PC-9 (cell line): ENCODE data around the gene MKRN2OS. TPM values are rescaled to one million over a fixed set of nuclear protein-coding genes. Genes with fewer than 3 reads are reported as not detected.

Source experiments
- BruUV-seq: library from RNA; stranded (reverse); fragments of 400-500 nt; replicated peaks from 2 replicates; lab custom pipeline; 2021; lab: Mats Ljungman, UMichigan
- CTCF ChIA-PET: fragments of 300-600 bp; sonication (Branson Sonifier 250); formaldehyde crosslinking; loops from one replicate; lab custom pipeline; 2022; ENCODE audit warnings: antibody characterized with exemption; lab: Charles Lee
- POLR2A ChIA-PET: fragments of 300-600 bp; sonication (Branson Sonifier 250); formaldehyde crosslinking; loops from one replicate; lab custom pipeline; 2022; ENCODE audit warnings: antibody characterized with exemption; ENCODE audit not compliant: unreplicated experiment; lab: Charles Lee
- DNase-seq, 2 experiments: peaks; one replicate each; pipeline versions ENCODE4 v3.0.0 to v3.0.0-alpha.2; 2015 to 2022; ENCODE audit warnings: mixed read lengths in 1 of 2
- H2AFZ ChIP-seq: fragments of 200-600 bp; sonication (generic); 2 replicates; pipeline ENCODE4 v1.8.1; 2017; ENCODE audit warnings: antibody characterized with exemption
- H3F3A ChIP-seq: fragments of 200-600 bp; sonication (generic); 2 replicates; pipeline ENCODE4 v1.8.1; 2017; ENCODE audit warnings: antibody characterized with exemption, mild to moderate bottlenecking, low read depth; ENCODE audit not compliant: insufficient read depth
- H3K27ac ChIP-seq: fragments of 200-600 bp; sonication (generic); 2 replicates; pipeline ENCODE4 v1.6.1; 2016; ENCODE audit warnings: mixed run types
- H3K27me3 ChIP-seq: fragments of 200-600 bp; sonication (generic); 2 replicates; pipeline ENCODE4 v1.6.1; 2016; ENCODE audit warnings: low read depth, mixed run types; ENCODE audit not compliant: insufficient read depth
- H3K36me3 ChIP-seq: fragments of 200-600 bp; sonication (generic); 2 replicates; pipeline ENCODE4 v1.6.1; 2016; ENCODE audit warnings: low read depth, mixed run types
- H3K4me1 ChIP-seq: fragments of 200-600 bp; sonication (generic); replicated peaks from 2 replicates; pipeline ENCODE4 v1.6.1; 2016; ENCODE audit warnings: mixed run types; ENCODE audit not compliant: insufficient read depth
- H3K4me2 ChIP-seq: fragments of 200-600 bp; sonication (generic); 2 replicates; pipeline ENCODE4 v1.6.1; 2017; ENCODE audit warnings: mixed run types
- H3K4me3 ChIP-seq: fragments of 200-600 bp; sonication (generic); 2 replicates; pipeline ENCODE4 v1.6.1; 2016; ENCODE audit warnings: mixed run types
- H3K79me2 ChIP-seq: fragments of 200-600 bp; sonication (generic); 2 replicates; pipeline ENCODE4 v1.6.1; 2017; ENCODE audit warnings: low read depth, mixed run types
- H3K9me2 ChIP-seq: fragments of 200-600 bp; sonication (generic); 2 replicates; pipeline ENCODE4 v1.8.1; 2017; ENCODE audit warnings: mild to moderate bottlenecking; ENCODE audit not compliant: insufficient read depth
- H3K9me3 ChIP-seq: fragments of 200-600 bp; sonication (generic); 2 replicates; pipeline ENCODE4 v1.8.1; 2016; ENCODE audit warnings: low read depth; ENCODE audit not compliant: insufficient read depth
- H4K20me1 ChIP-seq: fragments of 200-600 bp; sonication (generic); 2 replicates; pipeline ENCODE4 v1.8.1; 2017; ENCODE audit not compliant: insufficient read depth
- EZH2 ChIP-seq: fragments of 200-600 bp; sonication (generic); IDR thresholded peaks from 2 replicates; pipeline ENCODE4 v1.8.0; 2017; ENCODE audit warnings: antibody characterized with exemption, low read depth
- intact Hi-C: fragments of 100-400 bp; cut with micrococcal nuclease; formaldehyde crosslinking; loops from one replicate; pipeline ENCODE4 v1.10.0; 2022; ENCODE audit not compliant: unreplicated experiment
- total RNA-seq: library from RNA; stranded (reverse); gene quantifications from 2 replicates; pipeline ENCODE4 v1.2.3, GENCODE V29; 2021
- TF ChIP-seq, protein P1 (sequence below): fragments of 200-600 bp; sonication (generic); conservative IDR thresholded peaks from 2 replicates; pipeline ENCODE4 v1.6.1; 2017; ENCODE audit warnings: mixed run types, antibody characterized with exemption, mild to moderate bottlenecking, moderate library complexity

MKRN2OS gene
- total RNA-seq, 1 experiment from 2014 or later: 6.2 TPM

DNA sequence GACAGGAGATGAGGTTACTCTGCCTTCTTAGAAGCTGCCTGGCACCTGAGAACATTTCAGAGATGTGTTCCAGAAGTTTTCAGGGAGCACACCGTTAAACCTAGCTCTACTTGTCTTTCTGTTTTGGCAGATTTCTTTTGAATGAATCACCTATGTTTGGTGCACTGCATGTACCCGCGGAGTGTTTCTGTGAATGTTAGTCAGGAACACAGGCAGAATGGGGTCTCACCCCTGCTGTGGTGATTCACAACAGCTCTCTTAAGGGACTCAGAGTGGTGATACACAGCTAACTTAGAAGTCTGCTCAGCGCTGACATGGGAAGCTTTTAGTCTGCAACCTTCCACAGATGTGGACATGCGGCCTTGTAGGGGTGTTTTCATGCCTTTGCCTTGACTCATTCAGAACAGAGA lies 37.0 kb downstream of the MKRN2OS start:
- 0 out of 2 replicates have a peak, but pooled peaks cover 4% of the 10 kb centered on the region for H3K79me2 ChIP-seq
- intact Hi-C loops: loop anchor here (1.0 kb wide), 1 partner anchor 373 kb away; no protein-coding TSS in a partner anchor
- H4K20me1 ChIP-seq: 0 out of 2 replicates have a peak, but pooled peaks cover 4% of the 10 kb centered on the region
- H3K9me3 ChIP-seq: no peaks in the 10 kb centered on the region
- no peak overlapping the region for H2AFZ ChIP-seq
- H3K9me2 ChIP-seq: no peaks in the 10 kb centered on the region
- H3K27me3 ChIP-seq: no peaks in the 10 kb centered on the region
- no peak overlapping the region for H3K27ac ChIP-seq
- peaks cover 19% of the 10 kb centered on the region; the same call in 1 of the 2 replicates for H3F3A ChIP-seq
- no peak overlapping the region for H3K4me2 ChIP-seq
- POLR2A ChIA-PET: interaction anchor here (0.6 to 1.0 kb wide), 2 partner anchors 37 to 169 kb away, joined by 4 read pairs; partner anchors contain the start of gene MKRN2OS
- H3K36me3 ChIP-seq: peaks cover 19% of the 10 kb centered on the region
- CTCF ChIA-PET: interaction anchor here (0.6 to 1.5 kb wide), 4 partner anchors 24 to 941 kb away, joined by 3 to 4 read pairs (median 3); partner anchors contain the start of gene TSEN2
- H3K4me1 ChIP-seq: peaks cover 12% of the 10 kb centered on the region; the same call in 1 of the 2 replicates
- no peak overlapping the region for H3K4me3 ChIP-seq
- peak in 1 of 2 experiments; percentile 40 for DNase-seq
- BruUV-seq: no TSS peak
- TF ChIP-seq, protein P1, sequence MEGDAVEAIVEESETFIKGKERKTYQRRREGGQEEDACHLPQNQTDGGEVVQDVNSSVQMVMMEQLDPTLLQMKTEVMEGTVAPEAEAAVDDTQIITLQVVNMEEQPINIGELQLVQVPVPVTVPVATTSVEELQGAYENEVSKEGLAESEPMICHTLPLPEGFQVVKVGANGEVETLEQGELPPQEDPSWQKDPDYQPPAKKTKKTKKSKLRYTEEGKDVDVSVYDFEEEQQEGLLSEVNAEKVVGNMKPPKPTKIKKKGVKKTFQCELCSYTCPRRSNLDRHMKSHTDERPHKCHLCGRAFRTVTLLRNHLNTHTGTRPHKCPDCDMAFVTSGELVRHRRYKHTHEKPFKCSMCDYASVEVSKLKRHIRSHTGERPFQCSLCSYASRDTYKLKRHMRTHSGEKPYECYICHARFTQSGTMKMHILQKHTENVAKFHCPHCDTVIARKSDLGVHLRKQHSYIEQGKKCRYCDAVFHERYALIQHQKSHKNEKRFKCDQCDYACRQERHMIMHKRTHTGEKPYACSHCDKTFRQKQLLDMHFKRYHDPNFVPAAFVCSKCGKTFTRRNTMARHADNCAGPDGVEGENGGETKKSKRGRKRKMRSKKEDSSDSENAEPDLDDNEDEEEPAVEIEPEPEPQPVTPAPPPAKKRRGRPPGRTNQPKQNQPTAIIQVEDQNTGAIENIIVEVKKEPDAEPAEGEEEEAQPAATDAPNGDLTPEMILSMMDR: no peak
- no peak for TF ChIP-seq EZH2

DNA sequence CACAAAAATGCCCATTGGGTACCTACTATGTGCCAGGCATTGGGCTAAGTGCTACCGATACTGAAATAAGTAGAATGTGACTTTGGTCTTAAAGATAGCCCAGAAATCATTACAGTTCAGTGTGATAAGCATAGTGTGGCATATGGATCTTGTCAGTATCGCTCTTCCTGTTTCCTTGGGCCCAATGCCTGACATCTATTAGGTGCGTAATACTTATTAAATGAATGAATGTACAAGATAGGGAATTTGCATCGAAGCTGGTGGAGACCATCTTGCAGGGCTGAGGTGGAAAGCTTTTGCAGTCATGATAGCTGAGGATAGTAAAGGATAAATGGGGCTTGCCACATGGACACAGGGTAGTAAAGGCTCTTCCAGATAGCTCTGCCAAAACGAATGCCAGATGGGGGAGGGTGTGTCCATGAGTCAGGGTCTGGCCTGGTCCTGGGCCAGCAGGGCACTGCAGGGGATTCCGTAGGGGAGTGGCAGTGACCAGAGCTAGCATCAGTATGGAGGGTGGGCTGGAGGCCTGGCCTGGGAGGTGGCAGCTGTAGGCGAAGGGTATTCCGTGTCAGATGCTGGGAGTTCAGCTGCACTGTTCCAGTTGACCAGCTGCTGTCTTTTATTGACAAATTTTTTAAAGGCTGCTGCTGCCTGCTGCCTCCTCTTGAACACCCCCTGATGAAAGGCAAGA lies 37.6 kb downstream of the MKRN2OS start:
- peaks cover 19% of the 10 kb centered on the region; the same call in 1 of the 2 replicates for H3F3A ChIP-seq
- no peak overlapping the region for H3K4me2 ChIP-seq
- H3K9me3 ChIP-seq: no peaks in the 10 kb centered on the region
- no peaks in the 10 kb centered on the region for H3K9me2 ChIP-seq
- H2AFZ ChIP-seq: no peak overlapping the region
- 0 out of 2 replicates have a peak, but pooled peaks cover 4% of the 10 kb centered on the region for H4K20me1 ChIP-seq
- H3K4me1 ChIP-seq: peaks cover 12% of the 10 kb centered on the region; the same call in 1 of the 2 replicates
- no peak overlapping the region for H3K4me3 ChIP-seq
- H3K27me3 ChIP-seq: no peaks in the 10 kb centered on the region
- H3K36me3 ChIP-seq: peaks cover 19% of the 10 kb centered on the region
- peak in 1 of 2 experiments; percentile 32 for DNase-seq
- intact Hi-C loops: loop anchor here (1.0 kb wide), 1 partner anchor 372 kb away; no protein-coding TSS in a partner anchor
- POLR2A ChIA-PET: interaction anchor here (0.6 to 1.0 kb wide), 2 partner anchors 38 to 170 kb away, joined by 4 read pairs; partner anchors contain the start of gene MKRN2OS
- CTCF ChIA-PET: interaction anchor here (0.6 to 1.5 kb wide), 4 partner anchors 24 to 941 kb away, joined by 3 to 4 read pairs (median 3); partner anchors contain the start of gene TSEN2
- no peak overlapping the region for H3K27ac ChIP-seq
- 0 out of 2 replicates have a peak, but pooled peaks cover 4% of the 10 kb centered on the region for H3K79me2 ChIP-seq
- no TSS peak for BruUV-seq
- TF ChIP-seq EZH2: no peak
- TF ChIP-seq, protein P1: no peak

DNA sequence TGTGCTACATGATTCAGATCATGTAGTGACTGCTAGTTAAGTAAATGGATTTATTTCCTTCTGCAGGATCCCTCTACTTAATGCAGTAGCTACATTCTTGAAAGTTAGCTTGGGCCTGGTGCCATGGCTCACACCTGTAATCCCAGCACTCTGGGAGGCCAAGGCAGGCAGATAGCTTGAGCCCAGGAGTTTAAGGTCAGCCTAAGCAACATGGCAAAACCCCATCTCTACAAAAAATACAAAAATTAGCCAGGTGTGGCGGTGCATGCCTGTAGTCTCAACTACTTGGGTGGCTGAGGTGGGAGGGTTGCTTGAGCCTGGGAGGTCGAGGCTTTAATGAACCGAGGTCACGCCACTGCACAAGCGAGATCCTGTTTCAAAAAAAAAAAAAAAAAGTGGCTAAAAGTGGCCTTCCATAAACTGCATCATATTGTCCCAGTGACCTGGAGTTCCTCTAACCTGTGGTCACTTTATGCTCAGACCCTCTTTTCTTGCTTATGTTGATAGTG lies 39.0 kb downstream of the MKRN2OS start:
- no peaks in the 10 kb centered on the region for H3K27me3 ChIP-seq
- H3K4me3 ChIP-seq: no peak overlapping the region
- no peak overlapping the region for H3K27ac ChIP-seq
- peaks cover 25% of the 10 kb centered on the region for H3K36me3 ChIP-seq
- no peaks in the 10 kb centered on the region for H3K9me2 ChIP-seq
- intact Hi-C loops: no loop called here
- no peaks in the 10 kb centered on the region for H3K9me3 ChIP-seq
- no peak for DNase-seq
- peaks cover 12% of the 10 kb centered on the region; the same call in 1 of the 2 replicates for H3K4me1 ChIP-seq
- TF ChIP-seq, protein P1: no peak
- ChIA-PET POLR2A (no interaction called here), CTCF (no interaction called here)
- H4K20me1 ChIP-seq: 0 out of 2 replicates have a peak, but pooled peaks cover 4% of the 10 kb centered on the region
- 0 out of 2 replicates have a peak, but pooled peaks cover 4% of the 10 kb centered on the region for H3K79me2 ChIP-seq
- BruUV-seq: no TSS peak
- H3F3A ChIP-seq: peaks cover 15% of the 10 kb centered on the region
- H3K4me2 ChIP-seq: no peak overlapping the region
- H2AFZ ChIP-seq: no peak overlapping the region
